ENCODE results near the gene DPH6.
"Not testable (repeated sequence)": the region's sequence is repeated elsewhere in the genome, so short reads cannot be mapped to it uniquely, and the experiment has no call there.

The DPH6 gene

GRCh38 chr15:35351059-35351458 lies 194.9 kb downstream of the DPH6 start:
- Histone ChIP-seq H4K8ac (ENCODE audit: low read depth, low read length) (no peak overlapping the region), H3K79me2 (ENCODE audit: control insufficient read depth, insufficient read depth, low read length) (no peaks in the 10 kb centered on the region), H3K79me1 (ENCODE audit: low read length) (no peaks in the 10 kb centered on the region), H3K27me3 (ENCODE audit: insufficient read depth, low read length, poor library complexity) (no peaks in the 10 kb centered on the region), H3K9ac (ENCODE audit: low read length) (no peak overlapping the region), H2BK120ac (ENCODE audit: low read depth, low read length) (no peak overlapping the region), H3K27ac (ENCODE audit: low read depth, low read length) (no peak overlapping the region), H3K36me3 (ENCODE audit: control insufficient read depth, insufficient read depth, low read length) (no peaks in the 10 kb centered on the region), H3K4me1 (ENCODE audit: control insufficient read depth, low read depth, low read length) (no peaks in the 10 kb centered on the region), H3K18ac (ENCODE audit: low read length) (no peak overlapping the region), H3K23ac (ENCODE audit: low read length) (no peak overlapping the region), H3K4me3 (ENCODE audit: low read length) (no peak overlapping the region), H2BK5ac (ENCODE audit: low read length) (no peak overlapping the region), H2BK15ac (replicated peaks; ENCODE audit: low read depth) (no peak overlapping the region), H4K5ac (ENCODE audit: low read length) (no peak overlapping the region), H3K56ac (ENCODE audit: low read length) (no peak overlapping the region), H3K4me2 (ENCODE audit: low read length) (no peak overlapping the region), H3K4ac (ENCODE audit: low read depth, low read length) (no peak overlapping the region), H2AK5ac (ENCODE audit: low read length) (no peak overlapping the region)
- no peak for DNase-seq

GRCh38 chr15:35349916-35350315 lies 196.0 kb downstream of the DPH6 start:
- no peak overlapping the region for H2BK15ac ChIP-seq (replicated peaks; ENCODE audit: low read depth)

GRCh38 chr15:35330916-35331315 lies 215.0 kb downstream of the DPH6 start:
- Histone ChIP-seq H3K79me1 (ENCODE audit: low read length) (no peaks in the 10 kb centered on the region), H2BK15ac (replicated peaks; ENCODE audit: low read depth) (no peak overlapping the region), H3K36me3 (ENCODE audit: control insufficient read depth, insufficient read depth, low read length) (no peaks in the 10 kb centered on the region), H3K27ac (ENCODE audit: low read depth, low read length) (no peak overlapping the region), H3K56ac (ENCODE audit: low read length) (no peak overlapping the region), H3K4me2 (ENCODE audit: low read length) (no peak overlapping the region), H3K79me2 (ENCODE audit: control insufficient read depth, insufficient read depth, low read length) (no peaks in the 10 kb centered on the region), H3K27me3 (ENCODE audit: insufficient read depth, low read length, poor library complexity) (no peaks in the 10 kb centered on the region), H3K4me1 (ENCODE audit: control insufficient read depth, low read depth, low read length) (no peaks in the 10 kb centered on the region), H3K18ac (ENCODE audit: low read length) (no peak overlapping the region), H3K23ac (ENCODE audit: low read length) (no peak overlapping the region), H2AK5ac (ENCODE audit: low read length) (no peak overlapping the region), H4K5ac (ENCODE audit: low read length) (no peak overlapping the region), H2BK120ac (ENCODE audit: low read depth, low read length) (no peak overlapping the region), H2BK5ac (ENCODE audit: low read length) (no peak overlapping the region), H4K8ac (ENCODE audit: low read depth, low read length) (no peak overlapping the region), H3K4me3 (ENCODE audit: low read length) (no peak overlapping the region), H3K4ac (ENCODE audit: low read depth, low read length) (no peak overlapping the region), H3K9ac (ENCODE audit: low read length) (no peak overlapping the region)
- no CpG with 5 or more reads among the region's 3 CpGs for WGBS (ENCODE audit: extremely low coverage, insufficient coverage, low lambda C conversion rate)
- no peak for DNase-seq

More at GRCh38 chr15:35349916-35350315, 196.0 kb downstream of the DPH6 start:
- no peak overlapping the region for H3K18ac ChIP-seq (ENCODE audit: low read length)
- no peak overlapping the region for H3K56ac ChIP-seq (ENCODE audit: low read length)
- no peaks in the 10 kb centered on the region for H3K4me1 ChIP-seq (ENCODE audit: control insufficient read depth, low read depth, low read length)
- no peaks in the 10 kb centered on the region for H3K79me1 ChIP-seq (ENCODE audit: low read length)
- no peaks in the 10 kb centered on the region for H3K36me3 ChIP-seq (ENCODE audit: control insufficient read depth, insufficient read depth, low read length)
- no peak overlapping the region for H3K4me2 ChIP-seq (ENCODE audit: low read length)
- no peak for DNase-seq
- no peaks in the 10 kb centered on the region for H3K27me3 ChIP-seq (ENCODE audit: insufficient read depth, low read length, poor library complexity)
- no peak overlapping the region for H3K9ac ChIP-seq (ENCODE audit: low read length)
- H3K27ac ChIP-seq (ENCODE audit: low read depth, low read length) = no peak overlapping the region
- no peak overlapping the region for H3K23ac ChIP-seq (ENCODE audit: low read length)
- no peak overlapping the region for H2BK5ac ChIP-seq (ENCODE audit: low read length)
- no peak overlapping the region for H2BK120ac ChIP-seq (ENCODE audit: low read depth, low read length)
- H4K8ac ChIP-seq (ENCODE audit: low read depth, low read length) = no peak overlapping the region
- H4K5ac ChIP-seq (ENCODE audit: low read length) = no peak overlapping the region
- WGBS (ENCODE audit: extremely low coverage, insufficient coverage, low lambda C conversion rate) = no CpG with 5 or more reads among the region's 3 CpGs
- no peaks in the 10 kb centered on the region for H3K79me2 ChIP-seq (ENCODE audit: control insufficient read depth, insufficient read depth, low read length)
- no peak overlapping the region for H3K4ac ChIP-seq (ENCODE audit: low read depth, low read length)
- H2AK5ac ChIP-seq (ENCODE audit: low read length) = no peak overlapping the region
- no peak overlapping the region for H3K4me3 ChIP-seq (ENCODE audit: low read length)

GRCh38 chr15:35330048-35330695 lies 215.8 kb downstream of the DPH6 start:
- Histone ChIP-seq H2BK5ac (ENCODE audit: low read length) (no peak overlapping the region), H3K27ac (ENCODE audit: low read depth, low read length) (no peak overlapping the region), H2AK5ac (ENCODE audit: low read length) (no peak overlapping the region), H2BK15ac (replicated peaks; ENCODE audit: low read depth) (no peak overlapping the region), H3K4me3 (ENCODE audit: low read length) (no peak overlapping the region), H3K79me2 (ENCODE audit: control insufficient read depth, insufficient read depth, low read length) (no peaks in the 10 kb centered on the region), H2BK120ac (ENCODE audit: low read depth, low read length) (no peak overlapping the region), H3K36me3 (ENCODE audit: control insufficient read depth, insufficient read depth, low read length) (no peaks in the 10 kb centered on the region), H3K18ac (ENCODE audit: low read length) (no peak overlapping the region), H3K56ac (ENCODE audit: low read length) (no peak overlapping the region), H4K5ac (ENCODE audit: low read length) (no peak overlapping the region), H4K8ac (ENCODE audit: low read depth, low read length) (no peak overlapping the region), H3K23ac (ENCODE audit: low read length) (no peak overlapping the region), H3K4me2 (ENCODE audit: low read length) (no peak overlapping the region), H3K4ac (ENCODE audit: low read depth, low read length) (no peak overlapping the region), H3K27me3 (ENCODE audit: insufficient read depth, low read length, poor library complexity) (no peaks in the 10 kb centered on the region), H3K4me1 (ENCODE audit: control insufficient read depth, low read depth, low read length) (no peaks in the 10 kb centered on the region), H3K79me1 (ENCODE audit: low read length) (no peaks in the 10 kb centered on the region), H3K9ac (ENCODE audit: low read length) (no peak overlapping the region)
- no peak for DNase-seq
- no CpG with 5 or more reads among the region's 6 CpGs for WGBS (ENCODE audit: extremely low coverage, insufficient coverage, low lambda C conversion rate)

GRCh38 chr15:35329521-35329961 lies 216.4 kb downstream of the DPH6 start:
- H3K4ac ChIP-seq (ENCODE audit: low read depth, low read length) = no peak overlapping the region
- H3K79me2 ChIP-seq (ENCODE audit: control insufficient read depth, insufficient read depth, low read length) = no peaks in the 10 kb centered on the region
- H3K9ac ChIP-seq (ENCODE audit: low read length) = no peak overlapping the region
- no peak overlapping the region for H2BK5ac ChIP-seq (ENCODE audit: low read length)
- WGBS (ENCODE audit: extremely low coverage, insufficient coverage, low lambda C conversion rate) = no CpG with 5 or more reads among the region's 1 CpG
- H3K79me1 ChIP-seq (ENCODE audit: low read length) = no peaks in the 10 kb centered on the region
- no peak for DNase-seq
- H2BK120ac ChIP-seq (ENCODE audit: low read depth, low read length) = no peak overlapping the region
- no peak overlapping the region for H2BK15ac ChIP-seq (replicated peaks; ENCODE audit: low read depth)
- H3K18ac ChIP-seq (ENCODE audit: low read length) = no peak overlapping the region
- H2AK5ac ChIP-seq (ENCODE audit: low read length) = no peak overlapping the region
- H3K27ac ChIP-seq (ENCODE audit: low read depth, low read length) = no peak overlapping the region
- no peak overlapping the region for H4K5ac ChIP-seq (ENCODE audit: low read length)
- no peak overlapping the region for H3K4me3 ChIP-seq (ENCODE audit: low read length)
- no peak overlapping the region for H3K56ac ChIP-seq (ENCODE audit: low read length)
- no peak overlapping the region for H3K4me2 ChIP-seq (ENCODE audit: low read length)
- H3K23ac ChIP-seq (ENCODE audit: low read length) = no peak overlapping the region
- no peaks in the 10 kb centered on the region for H3K4me1 ChIP-seq (ENCODE audit: control insufficient read depth, low read depth, low read length)
- H4K8ac ChIP-seq (ENCODE audit: low read depth, low read length) = no peak overlapping the region
- no peaks in the 10 kb centered on the region for H3K27me3 ChIP-seq (ENCODE audit: insufficient read depth, low read length, poor library complexity)
- H3K36me3 ChIP-seq (ENCODE audit: control insufficient read depth, insufficient read depth, low read length) = no peaks in the 10 kb centered on the region

- not testable (repeated sequence) for H3K4ac ChIP-seq (ENCODE audit: low read depth, low read length); H3K4me2 ChIP-seq (ENCODE audit: low read length); H2AK5ac ChIP-seq (ENCODE audit: low read length); DNase-seq; H3K56ac ChIP-seq (ENCODE audit: low read length); H3K27me3 ChIP-seq (ENCODE audit: insufficient read depth, low read length, poor library complexity); H3K4me3 ChIP-seq (ENCODE audit: low read length); H3K27ac ChIP-seq (ENCODE audit: low read depth, low read length); H3K4me1 ChIP-seq (ENCODE audit: control insufficient read depth, low read depth, low read length); H2BK5ac ChIP-seq (ENCODE audit: low read length); H2BK15ac ChIP-seq (replicated peaks; ENCODE audit: low read depth); H2BK120ac ChIP-seq (ENCODE audit: low read depth, low read length); H3K9ac ChIP-seq (ENCODE audit: low read length); H4K8ac ChIP-seq (ENCODE audit: low read depth, low read length); H3K36me3 ChIP-seq (ENCODE audit: control insufficient read depth, insufficient read depth, low read length); H3K79me1 ChIP-seq (ENCODE audit: low read length); H3K18ac ChIP-seq (ENCODE audit: low read length); H3K23ac ChIP-seq (ENCODE audit: low read length); H4K5ac ChIP-seq (ENCODE audit: low read length); H3K79me2 ChIP-seq (ENCODE audit: control insufficient read depth, insufficient read depth, low read length)
- WGBS (ENCODE audit: extremely low coverage, insufficient coverage, low lambda C conversion rate) = no CpG with 5 or more reads among the region's 4 CpGs
Observed at GRCh38 chr15:35328836-35329235, 217.1 kb downstream of the DPH6 start.
